Stimulated activated CD8-positive, alpha-beta memory T cell treated with anti-CD3 and anti-CD28 coated beads, Interleukin-12 subunit alpha, Interleukin-12 subunit beta, amount 100 ng/mL, for 24 hours (primary cell): ENCODE results near the gene ITGA2.
"Not testable (repeated sequence)": the region's sequence is repeated elsewhere in the genome, so short reads cannot be mapped to it uniquely, and the experiment has no call there.

Source experiments
- DNase-seq: peaks from one replicate; pipeline ENCODE4 v3.0.0-alpha.2; 2020; ENCODE audit errors: extremely low read depth

Gene ITGA2

GRCh38 chr5:53100606-53101005, 111.5 kb downstream of the ITGA2 start:
- DNase-seq, result no peak

DNA sequence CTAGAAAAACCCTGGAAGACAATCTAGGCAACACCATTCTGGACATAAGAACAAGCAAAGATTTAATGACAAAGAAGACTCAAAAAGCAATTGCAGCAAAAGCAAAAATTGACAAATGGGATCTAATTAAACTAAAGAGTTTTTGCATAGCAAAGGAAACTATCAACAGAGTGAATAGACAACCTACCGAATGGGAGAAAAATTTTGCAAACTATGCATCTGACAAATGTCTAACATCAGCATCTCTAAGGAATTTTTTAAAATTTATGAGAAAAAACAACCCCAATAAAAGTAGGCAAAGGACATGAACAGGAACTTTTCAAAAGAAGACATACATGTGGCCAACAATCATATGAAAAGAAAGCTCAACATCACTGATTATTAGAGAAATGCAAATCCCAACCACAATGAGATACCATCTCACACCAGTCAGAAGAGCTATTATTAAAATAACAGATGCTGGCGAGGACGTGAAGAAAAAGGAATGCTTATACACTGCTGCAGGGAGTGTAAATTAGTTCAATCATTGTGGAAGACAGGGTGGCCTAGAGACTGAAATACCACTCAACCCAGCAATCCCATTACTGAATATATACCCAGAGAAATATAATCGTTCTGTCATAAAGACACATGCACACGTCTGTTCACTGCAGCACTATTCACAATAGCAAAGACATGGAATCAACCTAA, 116.6 kb downstream of the ITGA2 start:
- DNase-seq, result no peak

GRCh38 chr5:53109056-53109442, 119.9 kb downstream of the ITGA2 start:
- no peak for DNase-seq

- peak; percentile 77 for DNase-seq
Measured at GRCh38 chr5:53109443-53110127, 120.4 kb downstream of the ITGA2 start, which contains the start of gene MOCS2. TSS of gene MOCS2 (minus strand) at chr5:53109757. CDS start at chr5:53107174, 2,583 bp downstream.

GRCh38 chr5:53110156-53110555, 121.0 kb downstream of the ITGA2 start:
- no peak for DNase-seq

- no peak for DNase-seq
Measured at GRCh38 chr5:53111139-53111538, 122.0 kb downstream of the ITGA2 start.

- not testable (repeated sequence) for DNase-seq
Measured at GRCh38 chr5:53112307-53112706, 123.2 kb downstream of the ITGA2 start.

GRCh38 chr5:53112909-53113308, 123.8 kb downstream of the ITGA2 start:
- DNase-seq, result no peak

GRCh38 chr5:53113947-53114346, 124.8 kb downstream of the ITGA2 start:
- no peak for DNase-seq

GRCh38 chr5:53114988-53115387, 125.8 kb downstream of the ITGA2 start:
- no peak for DNase-seq

GRCh38 chr5:53116597-53116996, 127.4 kb downstream of the ITGA2 start:
- DNase-seq, result no peak

- DNase-seq, result no peak
Measured at GRCh38 chr5:53118879-53119278, 129.7 kb downstream of the ITGA2 start.

- DNase-seq, result no peak
Measured at GRCh38 chr5:53120165-53120564, 131.0 kb downstream of the ITGA2 start.

GRCh38 chr5:53123702-53124101, 134.6 kb downstream of the ITGA2 start:
- no peak for DNase-seq

GRCh38 chr5:53126521-53126920, 137.4 kb downstream of the ITGA2 start:
- no peak for DNase-seq

DNA sequence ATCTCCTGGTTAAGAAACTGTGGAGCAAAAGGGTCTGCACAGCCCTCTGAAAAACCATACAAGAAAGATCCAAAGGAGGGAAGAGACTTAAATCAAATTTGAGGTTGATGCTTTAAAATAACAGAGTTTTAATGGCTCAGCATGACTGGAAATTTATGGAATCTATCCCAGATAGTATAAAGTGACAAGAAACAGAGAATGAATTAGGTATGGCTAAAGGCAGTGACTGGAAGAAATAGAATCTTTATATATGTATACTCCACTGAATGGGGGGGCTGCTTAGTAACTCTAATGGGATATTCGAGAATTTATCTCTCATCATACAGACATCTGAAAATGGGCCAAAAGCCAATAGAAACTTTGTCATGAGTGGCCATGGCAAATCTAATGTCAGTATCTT, 138.0 kb downstream of the ITGA2 start:
- no peak for DNase-seq

GRCh38 chr5:53128481-53128880, 139.3 kb downstream of the ITGA2 start:
- no peak for DNase-seq

GRCh38 chr5:53130266-53130665, 141.1 kb downstream of the ITGA2 start:
- no peak for DNase-seq

DNA sequence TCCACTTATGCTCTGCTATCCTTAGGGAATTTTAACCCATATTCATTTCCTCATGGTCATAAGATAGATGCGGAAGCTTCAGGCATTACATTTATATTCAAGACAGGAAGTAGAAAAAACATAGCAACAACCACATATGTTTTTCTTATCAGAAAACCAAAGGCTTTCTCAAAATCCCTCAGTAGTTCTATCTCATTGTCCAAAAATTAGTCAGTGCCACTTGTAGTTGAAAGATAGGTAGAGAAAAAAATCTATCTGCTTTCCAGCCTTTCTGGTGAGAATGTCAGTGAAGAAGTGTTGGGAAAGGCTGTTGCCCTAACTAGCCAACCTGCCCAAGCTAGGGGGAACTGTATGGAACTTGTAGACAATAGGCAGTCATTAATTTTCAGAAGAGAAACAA, 143.9 kb downstream of the ITGA2 start:
- DNase-seq, result no peak
